KMS-11 (cell line): ENCODE data around the gene PRSS48.

ENCODE experiments used
- H2AFZ ChIP-seq: fragments of 200-600 bp; sonication (generic); 2 replicates; pipeline ENCODE4 v1.6.1; 2016; ENCODE audit warnings: antibody characterized with exemption, mixed run types, low read depth
- H3K27ac ChIP-seq: fragments of 200-600 bp; sonication (generic); 2 replicates; pipeline ENCODE4 v1.6.1; 2016; ENCODE audit warnings: mild to moderate bottlenecking, mixed run types
- H3K27me3 ChIP-seq: fragments of 200-600 bp; sonication (generic); 2 replicates; pipeline ENCODE4 v1.6.1; 2017; ENCODE audit warnings: mild to moderate bottlenecking, low read depth, mixed run types, moderate library complexity; ENCODE audit not compliant: insufficient read depth
- H3K36me3 ChIP-seq: fragments of 200-600 bp; sonication (generic); 2 replicates; pipeline ENCODE4 v1.6.1; 2017; ENCODE audit warnings: mild to moderate bottlenecking, mixed run types; ENCODE audit not compliant: insufficient read depth
- H3K4me1 ChIP-seq: fragments of 200-600 bp; sonication (generic); 2 replicates; pipeline ENCODE4 v1.6.1; 2016; ENCODE audit warnings: mild to moderate bottlenecking, low read depth, mixed run types; ENCODE audit not compliant: poor library complexity, severe bottlenecking
- H3K4me2 ChIP-seq: fragments of 200-600 bp; sonication (generic); 2 replicates; pipeline ENCODE4 v1.7.0; 2016; ENCODE audit warnings: mild to moderate bottlenecking, mixed run types
- H3K4me3 ChIP-seq: fragments of 200-600 bp; sonication (generic); IDR thresholded peaks from 2 replicates; pipeline ENCODE4 v1.6.1; 2017; ENCODE audit warnings: low read depth, low read length, mixed read lengths; ENCODE audit not compliant: insufficient read depth
- H3K79me2 ChIP-seq: fragments of 200-600 bp; sonication (generic); 2 replicates; pipeline ENCODE4 v1.6.1; 2016; ENCODE audit warnings: low read depth, mixed run types; ENCODE audit not compliant: insufficient read depth
- H3K9ac ChIP-seq: fragments of 200-600 bp; sonication (generic); 2 replicates; pipeline ENCODE4 v1.6.1; 2016; ENCODE audit warnings: mild to moderate bottlenecking, mixed run types
- H4K20me1 ChIP-seq: fragments of 200-600 bp; sonication (generic); 2 replicates; pipeline ENCODE4 v1.6.1; 2016; ENCODE audit warnings: mild to moderate bottlenecking, mixed run types; ENCODE audit not compliant: insufficient read depth
- CTCF ChIP-seq: fragments of 200-600 bp; sonication (generic); conservative IDR thresholded peaks from 2 replicates; pipeline ENCODE4 v1.6.1; 2017; ENCODE audit warnings: low read depth, mild to moderate bottlenecking, antibody characterized with exemption, low read length, moderate library complexity, mixed read lengths

PRSS48 gene

GRCh38 chr4:151257704-151258103, 19.3 kb upstream of the PRSS48 start:
- Histone ChIP-seq H2AFZ (no peak overlapping the region), H3K9ac (no peak overlapping the region), H3K4me1 (no peaks in the 10 kb centered on the region), H3K36me3 (no peaks in the 10 kb centered on the region), H3K4me3 (no peak overlapping the region), H3K79me2 (no peaks in the 10 kb centered on the region), H4K20me1 (no peaks in the 10 kb centered on the region), H3K27ac (no peak overlapping the region), H3K4me2 (no peak overlapping the region), H3K27me3 (no peaks in the 10 kb centered on the region)
- TF ChIP-seq CTCF, result no peak

GRCh38 chr4:151259752-151260151, 17.2 kb upstream of the PRSS48 start:
- H3K36me3 ChIP-seq, result no peaks in the 10 kb centered on the region
- H2AFZ ChIP-seq, result no peak overlapping the region
- H3K9ac ChIP-seq, result no peak overlapping the region
- no peak overlapping the region for H3K27ac ChIP-seq
- H3K4me2 ChIP-seq, result no peak overlapping the region
- no peaks in the 10 kb centered on the region for H3K27me3 ChIP-seq
- no peaks in the 10 kb centered on the region for H4K20me1 ChIP-seq
- H3K4me3 ChIP-seq, result no peak overlapping the region
- H3K79me2 ChIP-seq, result no peaks in the 10 kb centered on the region
- H3K4me1 ChIP-seq, result no peaks in the 10 kb centered on the region
- no peak for TF ChIP-seq CTCF

DNA sequence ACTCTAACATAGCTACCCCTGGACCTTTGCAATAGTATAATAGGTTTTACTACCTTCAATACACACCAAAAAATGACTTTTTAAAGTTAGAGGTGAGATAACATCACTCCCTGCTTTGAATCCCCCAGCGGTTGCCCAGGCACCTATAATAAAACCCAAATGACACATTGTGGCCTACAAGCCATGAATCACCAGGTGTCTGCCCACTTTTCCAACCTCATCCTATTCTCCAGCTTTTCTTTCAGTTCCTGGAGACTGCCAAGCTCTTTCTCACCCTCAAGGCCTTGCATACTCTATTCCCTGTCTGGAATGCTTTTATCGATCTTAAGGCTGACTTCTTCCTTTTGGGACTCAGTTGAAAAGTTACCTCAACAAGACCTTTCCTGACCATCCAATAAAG, 16.4 kb upstream of the PRSS48 start:
- no peaks in the 10 kb centered on the region for H3K79me2 ChIP-seq

GRCh38 chr4:151263455-151263854, 13.5 kb upstream of the PRSS48 start:
- no peaks in the 10 kb centered on the region for H3K36me3 ChIP-seq
- H3K4me2 ChIP-seq, result no peak overlapping the region
- H3K4me3 ChIP-seq, result no peak overlapping the region

More for the DNA sequence above, 16.4 kb upstream of the PRSS48 start:
- no peaks in the 10 kb centered on the region for H3K36me3 ChIP-seq
- H3K4me3 ChIP-seq, result no peak overlapping the region
- TF ChIP-seq CTCF, result no peak
- no peak overlapping the region for H3K4me2 ChIP-seq
- H3K27ac ChIP-seq, result no peak overlapping the region
- no peaks in the 10 kb centered on the region for H3K27me3 ChIP-seq
- H2AFZ ChIP-seq, result no peak overlapping the region
- no peaks in the 10 kb centered on the region for H4K20me1 ChIP-seq
- no peaks in the 10 kb centered on the region for H3K4me1 ChIP-seq
- no peak overlapping the region for H3K9ac ChIP-seq

More at GRCh38 chr4:151263455-151263854, 13.5 kb upstream of the PRSS48 start:
- no peak overlapping the region for H3K9ac ChIP-seq
- no peaks in the 10 kb centered on the region for H3K27me3 ChIP-seq
- no peaks in the 10 kb centered on the region for H3K79me2 ChIP-seq
- no peak overlapping the region for H3K27ac ChIP-seq
- H4K20me1 ChIP-seq, result no peaks in the 10 kb centered on the region
- no peak for TF ChIP-seq CTCF
- no peaks in the 10 kb centered on the region for H3K4me1 ChIP-seq
- H2AFZ ChIP-seq, result no peak overlapping the region
